Fibroblast of lung (primary cell): ENCODE results near the gene KRTAP5-9. TPM values are rescaled to one million over a fixed set of nuclear protein-coding genes. Genes with fewer than 3 reads are reported as not detected.
"Not testable (repeated sequence)": the region's sequence is repeated elsewhere in the genome, so short reads cannot be mapped to it uniquely, and the experiment has no call there.

ENCODE experiments used
- DNase-seq, 2 donors: peaks; one replicate each; pipeline versions ENCODE4 v3.0.0 to v3.0.0-alpha.2; 2010; ENCODE audit warnings: low read depth in 2 of 2
- H2AFZ ChIP-seq: 2 replicates; pipeline ENCODE4 v1.5.1; 2012; ENCODE audit warnings: low read length, control low read depth, inconsistent platforms
- H3K27ac ChIP-seq: 2 replicates; pipeline ENCODE4 v1.5.1; 2011; ENCODE audit warnings: low read length, control low read depth; ENCODE audit not compliant: insufficient read depth
- H3K27me3 ChIP-seq: 2 replicates; pipeline ENCODE4 v1.5.1; 2011; ENCODE audit warnings: mild to moderate bottlenecking, low read length; ENCODE audit not compliant: control insufficient read depth, insufficient read depth
- H3K36me3 ChIP-seq: 2 replicates; pipeline ENCODE4 v1.5.1; 2011; ENCODE audit warnings: low read length; ENCODE audit not compliant: control insufficient read depth, insufficient read depth
- H3K4me1 ChIP-seq: 2 replicates; pipeline ENCODE4 v1.5.1; 2011; ENCODE audit warnings: low read length; ENCODE audit not compliant: control insufficient read depth, insufficient read depth; ENCODE audit errors: extremely low read depth
- H3K4me2 ChIP-seq: 2 replicates; pipeline ENCODE4 v1.5.1; 2011; ENCODE audit warnings: low read length, control low read depth; ENCODE audit not compliant: insufficient read depth; ENCODE audit errors: extremely low read depth
- H3K4me3 ChIP-seq, 4 experiments: fragments of 200-600 bp in 1 of 4; sonication (generic) in 1 of 4; replicated peaks in 1 of 4; 2 replicates each; pipeline ENCODE4 v1.5.1; 2011 to 2016; ENCODE audit warnings: low read length in 4 of 4, low read depth in 3 of 4, mild to moderate bottlenecking in 3 of 4, control low read depth in 2 of 4, inconsistent platforms in 1 of 4, mixed read lengths in 1 of 4; ENCODE audit not compliant: insufficient read depth in 1 of 4; ENCODE audit errors: control extremely low read depth in 1 of 4
- H3K79me2 ChIP-seq: 2 replicates; pipeline ENCODE4 v1.5.1; 2012; ENCODE audit warnings: mild to moderate bottlenecking, low read length, inconsistent platforms; ENCODE audit not compliant: control insufficient read depth, insufficient read depth
- H3K9ac ChIP-seq: 2 replicates; pipeline ENCODE4 v1.5.1; 2011; ENCODE audit warnings: mild to moderate bottlenecking, low read length, control low read depth; ENCODE audit not compliant: insufficient read depth
- H3K9me3 ChIP-seq: 2 replicates; pipeline ENCODE4 v1.5.1; 2012; ENCODE audit warnings: low read depth, low read length; ENCODE audit not compliant: control insufficient read depth, insufficient read depth
- H4K20me1 ChIP-seq: 2 replicates; pipeline ENCODE4 v1.5.1; 2011; ENCODE audit warnings: low read length; ENCODE audit not compliant: control insufficient read depth, insufficient read depth; ENCODE audit errors: extremely low read depth
- EZH2 ChIP-seq: IDR thresholded peaks from 2 replicates; pipeline ENCODE4 v1.5.1; 2012; ENCODE audit warnings: low read length, control low read depth, mild to moderate bottlenecking; ENCODE audit errors: missing control alignments
- polyA plus RNA-seq, 2 donors: library from polyadenylated mRNA; depleted of rRNA in 1 of 2; stranded (reverse) in 1 of 2; unstranded in 1 of 2; fragments of >200 nt; gene quantifications; 2 replicates each; pipeline ENCODE4 v1.2.1, GENCODE V29; 2011 to 2012; ENCODE audit warnings: missing spikeins in 1 of 2
- total RNA-seq: library from RNA; depleted of rRNA; stranded (reverse); fragments of >200 nt; gene quantifications from 2 replicates; pipeline ENCODE4 v1.2.1, GENCODE V29; 2014
- TF ChIP-seq, protein P1 (sequence below), 2 donors: IDR thresholded peaks in 1 of 2; conservative IDR thresholded peaks in 1 of 2; 1 replicate in 1 of 2; 2 replicates in 1 of 2; pipeline ENCODE4 v1.5.1; 2011 to 2012; ENCODE audit warnings: low read length in 2 of 2, control low read depth in 1 of 2, inconsistent platforms in 1 of 2, low read depth in 1 of 2, mild to moderate bottlenecking in 1 of 2

Gene KRTAP5-9
- total and polyA plus RNA-seq, 2 donors (not counting 1 experiment from before 2014, with no cell fraction given), result not detected

DNA sequence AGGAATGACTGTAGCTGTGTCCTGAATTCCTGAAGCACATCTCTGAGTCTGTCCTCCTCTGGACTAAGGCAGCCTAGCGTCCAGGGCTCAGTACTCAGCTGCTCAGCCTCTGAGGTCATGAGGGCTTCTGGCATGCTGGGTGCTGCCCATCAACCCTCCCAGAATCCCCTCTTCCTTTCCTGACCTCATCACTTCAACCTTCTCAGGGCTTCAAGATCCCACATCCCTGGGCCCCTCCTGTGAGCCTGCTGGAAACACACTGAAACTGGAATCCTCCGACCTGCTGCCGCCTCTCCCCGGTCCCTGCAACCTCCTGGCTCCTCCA, 9.6 kb upstream of the KRTAP5-9 start:
- TF ChIP-seq, protein P1, sequence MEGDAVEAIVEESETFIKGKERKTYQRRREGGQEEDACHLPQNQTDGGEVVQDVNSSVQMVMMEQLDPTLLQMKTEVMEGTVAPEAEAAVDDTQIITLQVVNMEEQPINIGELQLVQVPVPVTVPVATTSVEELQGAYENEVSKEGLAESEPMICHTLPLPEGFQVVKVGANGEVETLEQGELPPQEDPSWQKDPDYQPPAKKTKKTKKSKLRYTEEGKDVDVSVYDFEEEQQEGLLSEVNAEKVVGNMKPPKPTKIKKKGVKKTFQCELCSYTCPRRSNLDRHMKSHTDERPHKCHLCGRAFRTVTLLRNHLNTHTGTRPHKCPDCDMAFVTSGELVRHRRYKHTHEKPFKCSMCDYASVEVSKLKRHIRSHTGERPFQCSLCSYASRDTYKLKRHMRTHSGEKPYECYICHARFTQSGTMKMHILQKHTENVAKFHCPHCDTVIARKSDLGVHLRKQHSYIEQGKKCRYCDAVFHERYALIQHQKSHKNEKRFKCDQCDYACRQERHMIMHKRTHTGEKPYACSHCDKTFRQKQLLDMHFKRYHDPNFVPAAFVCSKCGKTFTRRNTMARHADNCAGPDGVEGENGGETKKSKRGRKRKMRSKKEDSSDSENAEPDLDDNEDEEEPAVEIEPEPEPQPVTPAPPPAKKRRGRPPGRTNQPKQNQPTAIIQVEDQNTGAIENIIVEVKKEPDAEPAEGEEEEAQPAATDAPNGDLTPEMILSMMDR (conservative IDR thresholded peaks at IDR 0.05 in 1 of 2, IDR thresholded peaks at IDR 0.05 in 1 of 2; ENCODE audit: low read depth in 1 of 2, low read length in 2 of 2), result no peak
- no peak for TF ChIP-seq EZH2
- Histone ChIP-seq H3K27ac (no peak overlapping the region), H3K36me3 (no peaks in the 10 kb centered on the region), H3K9me3 (no peaks in the 10 kb centered on the region), H3K27me3 (peaks cover 3% of the 10 kb centered on the region), H3K4me2 (no peak overlapping the region), H4K20me1 (no peaks in the 10 kb centered on the region), H3K4me3 (no peak overlapping the region), H3K4me1 (no peaks in the 10 kb centered on the region), H2AFZ (no peak overlapping the region), H3K9ac (no peak overlapping the region), H3K79me2 (no peaks in the 10 kb centered on the region)
- DNase-seq, result no peak

DNA sequence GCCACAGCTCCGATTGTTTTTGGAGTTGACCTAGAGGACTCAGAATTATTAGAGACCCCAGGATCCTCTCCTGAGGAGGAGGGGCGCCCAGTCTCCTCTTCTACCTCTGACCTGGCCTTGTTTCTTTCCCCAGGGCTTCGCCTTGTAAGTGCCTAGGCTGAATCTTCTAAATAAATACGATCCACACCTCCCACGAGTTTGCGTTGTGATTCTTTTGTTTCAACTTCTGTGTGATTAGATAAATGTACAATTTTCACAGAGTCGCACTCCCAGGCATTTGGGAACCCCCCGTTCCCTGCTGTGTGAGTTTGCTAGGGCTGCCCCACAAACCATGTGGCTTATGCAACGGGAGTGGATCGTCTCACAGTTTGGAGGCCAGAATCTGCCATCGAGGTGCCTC, 9.2 kb upstream of the KRTAP5-9 start:
- H3K79me2 ChIP-seq, result no peaks in the 10 kb centered on the region
- no peak for TF ChIP-seq EZH2
- TF ChIP-seq, protein P1 (conservative IDR thresholded peaks at IDR 0.05 in 1 of 2, IDR thresholded peaks at IDR 0.05 in 1 of 2; ENCODE audit: low read depth in 1 of 2, low read length in 2 of 2), result no peak
- no peaks in the 10 kb centered on the region for H4K20me1 ChIP-seq
- no peak overlapping the region for H3K27ac ChIP-seq
- H3K36me3 ChIP-seq, result no peaks in the 10 kb centered on the region
- H3K4me3 ChIP-seq, result no peak overlapping the region
- H3K9me3 ChIP-seq, result no peaks in the 10 kb centered on the region
- no peak for DNase-seq
- no peak overlapping the region for H3K4me2 ChIP-seq
- H3K27me3 ChIP-seq, result peaks cover 3% of the 10 kb centered on the region
- H2AFZ ChIP-seq, result no peak overlapping the region
- no peaks in the 10 kb centered on the region for H3K4me1 ChIP-seq
- H3K9ac ChIP-seq, result no peak overlapping the region

DNA sequence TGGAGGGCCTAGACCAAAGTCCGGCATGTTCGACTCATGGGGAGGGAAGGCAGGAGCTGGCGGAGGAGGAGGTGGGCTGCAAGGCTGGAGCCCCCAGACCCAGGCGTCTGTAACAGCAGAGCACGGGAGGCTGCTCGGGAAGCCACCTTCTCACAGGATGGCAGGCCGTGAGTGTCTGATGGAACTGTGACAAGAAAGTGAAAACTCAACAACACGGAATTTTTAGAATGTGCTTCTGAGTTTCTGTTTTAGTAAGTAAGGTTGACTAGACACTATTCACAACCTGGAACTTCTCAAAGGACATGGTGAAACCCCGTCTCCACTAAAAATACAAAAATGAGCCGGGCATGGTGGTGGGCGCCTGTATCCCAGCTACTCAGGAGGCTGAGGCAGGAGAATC, 8.2 kb upstream of the KRTAP5-9 start:
- H3K4me3 ChIP-seq, H3K9me3 ChIP-seq, H3K4me2 ChIP-seq, H3K79me2 ChIP-seq, H4K20me1 ChIP-seq, H3K4me1 ChIP-seq, H3K27ac ChIP-seq, DNase-seq, H3K27me3 ChIP-seq, H2AFZ ChIP-seq, H3K36me3 ChIP-seq, H3K9ac ChIP-seq: not testable (repeated sequence)

DNA sequence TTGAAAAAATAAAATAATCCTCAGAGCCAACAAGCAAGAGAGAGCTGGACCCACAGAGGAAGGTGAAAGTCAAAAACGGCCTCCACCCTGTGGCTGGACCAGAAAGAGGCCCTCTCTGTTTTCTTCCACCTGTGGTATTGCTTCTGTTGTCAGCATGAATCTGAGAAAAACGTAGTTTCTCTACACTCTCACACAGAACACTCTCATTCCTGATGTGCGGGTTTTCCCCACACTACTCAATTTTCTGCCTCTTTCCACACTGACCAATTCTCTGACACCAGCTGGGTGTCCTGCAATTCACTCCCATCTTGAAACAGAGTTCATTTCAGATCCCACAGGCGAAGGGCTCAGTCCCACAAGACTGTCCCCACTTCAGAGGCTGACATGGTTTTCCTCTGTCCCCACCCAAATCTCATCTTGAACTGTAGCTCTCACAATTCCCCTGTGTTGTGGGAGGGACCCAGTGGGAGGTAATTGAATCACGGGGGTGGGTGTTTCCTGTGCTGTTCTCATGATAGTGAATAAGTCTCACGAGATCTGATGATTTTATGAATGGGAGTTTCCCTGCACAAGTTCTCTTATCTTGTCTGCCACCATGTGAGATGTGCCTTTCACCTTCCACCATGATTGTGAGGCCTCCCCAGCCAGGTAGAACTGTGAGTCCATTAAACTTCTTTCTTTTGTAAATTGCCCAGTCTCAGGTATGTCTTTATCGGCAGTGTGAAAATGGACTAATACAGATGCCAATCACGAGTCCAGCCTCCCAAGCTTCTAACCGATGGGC, 7.5 kb upstream of the KRTAP5-9 start:
- not testable (repeated sequence) for H3K27ac ChIP-seq, H3K36me3 ChIP-seq, DNase-seq, H2AFZ ChIP-seq, H3K27me3 ChIP-seq, H4K20me1 ChIP-seq, H3K4me1 ChIP-seq, H3K4me3 ChIP-seq, H3K9ac ChIP-seq, H3K79me2 ChIP-seq, H3K4me2 ChIP-seq, H3K9me3 ChIP-seq
